GM12892 (cell line): Measurements from ENCODE around the gene ABCC1.
"Not testable (repeated sequence)": the region's sequence is repeated elsewhere in the genome, so short reads cannot be mapped to it uniquely, and the experiment has no call there.

ENCODE experiments used
- DNase-seq: peaks from one replicate; pipeline ENCODE4 v3.0.0; 2011; ENCODE audit not compliant: insufficient read length
- FAIRE-seq: peaks from 2 replicates; lab custom pipeline; 2011; peaks lifted over from hg19 to GRCh38; lab: Jason Lieb, UNC
- POLR2A ChIP-seq: IDR thresholded peaks from 2 replicates; pipeline ENCODE4 v1.6.1; 2011; ENCODE audit warnings: low read depth, low read length, control low read depth
- POLR2AphosphoS5 ChIP-seq: IDR thresholded peaks from 2 replicates; pipeline ENCODE4 v1.6.1; 2011; ENCODE audit warnings: low read depth, low read length, control low read depth
- TAF1 ChIP-seq: IDR thresholded peaks from 2 replicates; pipeline ENCODE4 v1.6.1; 2011; ENCODE audit warnings: low read depth, mild to moderate bottlenecking, control low read depth, low read length, borderline replicate concordance

Gene ABCC1

DNA sequence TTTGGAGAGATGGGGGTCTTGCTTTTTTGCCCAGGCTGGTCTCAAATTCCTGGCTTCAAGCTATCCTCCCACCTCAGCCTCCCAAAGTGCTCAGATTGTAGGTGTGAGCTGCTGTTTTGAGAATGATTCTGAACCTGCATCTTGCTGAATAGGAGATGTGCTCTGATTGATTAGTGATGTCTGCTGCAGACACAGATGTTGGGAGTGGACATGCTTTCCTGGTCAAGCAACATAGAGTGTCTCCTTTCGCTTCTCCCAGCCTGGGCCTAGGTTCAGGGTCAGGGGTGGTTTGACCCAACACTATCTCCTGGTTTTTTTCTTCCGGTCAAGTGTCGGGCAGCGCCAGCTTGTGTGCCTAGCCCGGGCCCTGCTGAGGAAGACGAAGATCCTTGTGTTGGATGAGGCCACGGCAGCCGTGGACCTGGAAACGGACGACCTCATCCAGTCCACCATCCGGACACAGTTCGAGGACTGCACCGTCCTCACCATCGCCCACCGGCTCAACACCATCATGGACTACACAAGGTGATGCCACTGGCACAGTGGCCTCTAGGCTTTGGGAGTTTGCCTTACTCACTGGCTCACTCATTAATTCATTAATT lies 188.7 kb downstream of the ABCC1 start:
- DNase-seq (no peak), FAIRE-seq (no peak)
- no peak for TF ChIP-seq TAF1
- TF ChIP-seq POLR2AphosphoS5 = no peak
- no peak for TF ChIP-seq POLR2A

DNA sequence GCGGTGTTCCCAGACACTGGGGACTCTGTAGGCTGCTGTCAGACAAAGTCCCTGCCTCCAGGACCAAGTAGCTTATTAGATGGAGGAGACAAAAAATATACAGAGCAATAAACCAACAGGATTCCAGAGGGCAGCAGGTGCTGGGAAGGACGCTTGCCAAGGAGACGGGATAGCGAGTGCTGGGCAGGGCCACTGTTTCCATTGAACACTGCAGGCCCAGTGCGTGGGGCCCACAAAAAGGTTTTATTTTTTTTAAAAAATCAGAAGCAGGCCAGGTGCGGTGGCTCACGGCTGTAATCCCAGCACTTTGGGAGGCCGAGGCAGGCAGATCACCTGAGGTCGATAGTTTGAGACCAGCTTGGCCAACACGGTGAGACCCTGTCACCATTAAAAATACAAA lies 189.6 kb downstream of the ABCC1 start:
- TF ChIP-seq TAF1 = no peak
- TF ChIP-seq POLR2AphosphoS5 = no peak
- TF ChIP-seq POLR2A = no peak
- FAIRE-seq (no peak), DNase-seq (no peak)

GRCh38 chr16:16139806-16140205 lies 190.4 kb downstream of the ABCC1 start:
- FAIRE-seq = no peak
- no peak for DNase-seq
- TF ChIP-seq POLR2AphosphoS5 (no peak), POLR2A (no peak), TAF1 (no peak)

GRCh38 chr16:16140537-16140936 lies 191.1 kb downstream of the ABCC1 start:
- TF ChIP-seq TAF1 (no peak), POLR2A (no peak), POLR2AphosphoS5 (no peak)
- FAIRE-seq (no peak), DNase-seq (no peak)

- no peak for DNase-seq
- TF ChIP-seq TAF1 = no peak
- no peak for FAIRE-seq
These were observed 191.7 kb downstream of the ABCC1 start for GRCh38 chr16:16141141-16141540.

- no peak for TF ChIP-seq TAF1
- no peak for TF ChIP-seq POLR2AphosphoS5
- no peak for TF ChIP-seq POLR2A
- no peak for FAIRE-seq
- no peak for DNase-seq
These were observed 192.5 kb downstream of the ABCC1 start for GRCh38 chr16:16141784-16142396.

DNA sequence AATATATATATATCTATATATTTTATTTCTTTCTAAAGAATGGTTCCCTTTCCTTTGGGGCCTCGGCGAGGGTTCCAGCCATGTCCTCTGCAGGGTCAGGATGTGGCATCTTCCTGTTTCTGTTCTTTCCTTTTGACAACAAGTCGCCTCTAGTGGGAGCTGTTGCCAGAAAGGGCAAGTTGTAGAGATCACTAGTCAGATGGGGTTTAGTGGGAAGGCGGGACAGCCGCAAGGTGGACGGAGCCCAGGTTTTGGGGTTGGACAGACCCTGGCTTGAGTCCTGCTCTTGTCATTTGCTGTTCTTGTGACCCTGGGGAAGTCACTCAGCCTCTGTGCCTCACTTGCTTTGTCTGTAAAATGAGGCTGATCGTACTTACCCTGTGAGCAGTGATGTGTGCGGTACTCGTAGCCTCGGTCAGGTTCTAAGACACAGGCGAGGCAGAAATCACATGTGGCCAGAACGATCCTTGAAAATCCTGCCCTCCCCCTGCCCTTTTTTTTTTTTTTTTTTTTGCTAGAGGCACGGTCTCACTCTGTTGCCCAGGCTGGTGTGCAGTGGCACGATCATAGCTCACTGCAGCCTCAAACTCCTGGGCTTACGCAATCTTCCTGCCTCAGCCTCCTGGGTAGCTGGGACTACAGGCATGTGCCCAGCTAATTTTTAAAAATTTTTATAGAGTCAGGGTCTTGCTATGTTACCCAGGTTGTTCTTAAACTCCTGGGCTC lies 193.8 kb downstream of the ABCC1 start:
- no peak for FAIRE-seq
- no peak for TF ChIP-seq POLR2A
- no peak for DNase-seq

DNA sequence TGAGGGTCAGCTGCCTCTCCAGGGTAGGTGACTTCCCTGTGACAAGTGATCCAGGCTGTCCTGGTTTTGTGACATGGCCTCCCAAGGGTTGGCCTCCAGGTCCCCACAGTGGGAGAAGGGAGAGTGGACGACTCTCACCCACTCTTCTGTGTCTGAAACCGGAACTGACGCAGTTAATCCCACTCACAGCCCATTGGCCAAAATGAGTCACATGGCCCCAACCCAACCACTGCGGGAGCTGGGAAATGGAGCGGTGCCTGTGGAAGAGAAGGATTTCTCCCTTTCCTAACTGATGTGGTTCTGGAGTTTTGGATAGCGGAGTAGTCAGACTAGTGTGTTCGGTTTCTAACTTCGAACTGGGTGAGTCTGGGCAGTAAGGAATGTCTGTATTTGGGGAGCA lies 194.5 kb downstream of the ABCC1 start:
- no peak for FAIRE-seq
- TF ChIP-seq POLR2A (no peak), TAF1 (no peak), POLR2AphosphoS5 (no peak)
- no peak for DNase-seq

DNA sequence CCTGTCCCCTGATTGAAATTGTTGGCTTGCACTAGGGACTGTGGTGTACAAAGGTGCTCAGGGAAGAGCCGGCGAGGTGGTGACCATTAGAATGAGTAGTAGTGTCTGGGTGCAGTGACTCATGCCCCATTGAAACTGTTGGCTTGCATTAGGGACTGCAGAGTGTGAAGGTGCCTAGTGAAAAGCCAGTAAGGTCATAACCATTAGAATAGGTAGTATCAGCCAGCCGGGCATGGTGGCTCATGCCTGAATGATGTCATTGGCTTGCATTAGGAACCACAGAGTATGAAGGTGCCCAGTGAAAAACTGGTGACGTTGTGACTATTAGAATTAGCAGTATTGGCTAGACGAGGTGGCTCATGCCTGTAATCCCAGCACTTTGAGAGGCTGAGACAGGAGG lies 195.0 kb downstream of the ABCC1 start:
- TF ChIP-seq TAF1 (no peak), POLR2AphosphoS5 (no peak), POLR2A (no peak)
- FAIRE-seq (no peak), DNase-seq (no peak)

DNA sequence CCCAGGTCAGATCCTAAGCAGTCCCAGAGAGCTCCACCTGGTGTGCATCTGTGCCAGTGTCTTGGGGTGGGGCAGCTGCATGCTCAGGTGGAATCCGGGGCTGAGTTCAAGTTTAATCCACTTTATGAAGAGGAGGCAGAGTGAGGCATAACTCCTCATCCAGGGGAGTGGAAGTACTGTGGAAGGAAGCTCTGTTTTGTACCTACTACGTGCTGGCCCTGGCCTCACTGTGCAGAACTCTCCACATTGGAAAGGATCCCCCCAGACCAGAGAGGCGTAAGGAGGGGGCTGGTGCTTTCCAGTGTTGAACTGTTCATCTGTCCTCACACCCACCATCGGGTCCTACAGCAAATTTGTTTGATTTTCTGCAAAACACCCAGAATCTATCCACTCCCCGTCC lies 195.9 kb downstream of the ABCC1 start:
- no peak for TF ChIP-seq POLR2A
- no peak for TF ChIP-seq POLR2AphosphoS5
- TF ChIP-seq TAF1 = no peak
- no peak for DNase-seq
- no peak for FAIRE-seq

DNA sequence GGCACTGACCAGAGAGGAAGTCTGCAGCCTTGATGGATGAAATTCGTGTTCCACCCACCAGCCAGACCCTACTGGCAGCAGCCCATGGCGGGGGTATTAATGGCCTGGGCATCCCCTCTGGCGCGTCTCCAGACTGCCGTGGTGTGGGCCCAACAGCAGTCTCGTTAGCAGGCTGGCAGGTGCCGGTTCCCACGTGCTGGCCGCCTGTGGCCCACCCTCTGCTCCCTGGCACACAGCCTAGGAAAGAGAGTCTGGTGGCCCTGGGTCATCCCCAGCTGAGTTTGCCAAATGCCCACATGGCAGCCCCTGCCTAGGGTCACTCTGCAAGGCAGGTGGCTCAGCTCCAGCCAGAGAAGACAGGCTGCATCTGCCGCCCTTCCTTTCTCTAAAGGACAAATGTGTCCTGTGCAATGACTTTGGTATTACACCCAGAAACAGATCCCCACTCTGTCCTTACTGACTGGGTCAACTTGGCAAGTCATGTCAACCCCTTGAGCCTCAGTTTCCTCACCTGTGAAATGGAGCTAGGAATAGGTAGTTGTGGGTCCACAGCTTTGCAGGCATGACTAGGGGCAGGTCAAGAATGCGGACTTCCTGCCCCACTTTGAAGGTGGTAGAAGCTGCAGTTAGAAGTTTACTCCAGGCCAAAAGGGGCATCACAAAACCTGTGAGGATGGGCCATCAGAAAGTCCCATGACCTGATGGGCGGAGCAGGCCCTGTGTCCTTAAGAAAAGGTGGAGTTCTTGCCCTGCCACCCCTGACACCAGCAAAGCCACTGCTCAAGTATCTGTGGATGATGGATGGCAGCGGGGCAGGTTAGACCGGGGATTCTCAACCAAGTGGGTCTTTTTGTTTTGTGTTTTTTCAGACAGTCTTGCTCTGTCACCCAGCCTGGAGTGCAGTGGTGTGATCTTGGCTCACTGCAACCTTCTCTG lies 197.2 kb downstream of the ABCC1 start:
- no peak for FAIRE-seq
- DNase-seq = no peak
- no peak for TF ChIP-seq POLR2AphosphoS5
- TF ChIP-seq POLR2A = no peak
- TF ChIP-seq TAF1 = no peak

- TF ChIP-seq POLR2A (no peak), TAF1 (no peak), POLR2AphosphoS5 (no peak)
- FAIRE-seq = no peak
These were observed 198.0 kb downstream of the ABCC1 start for GRCh38 chr16:16147316-16147999.

DNA sequence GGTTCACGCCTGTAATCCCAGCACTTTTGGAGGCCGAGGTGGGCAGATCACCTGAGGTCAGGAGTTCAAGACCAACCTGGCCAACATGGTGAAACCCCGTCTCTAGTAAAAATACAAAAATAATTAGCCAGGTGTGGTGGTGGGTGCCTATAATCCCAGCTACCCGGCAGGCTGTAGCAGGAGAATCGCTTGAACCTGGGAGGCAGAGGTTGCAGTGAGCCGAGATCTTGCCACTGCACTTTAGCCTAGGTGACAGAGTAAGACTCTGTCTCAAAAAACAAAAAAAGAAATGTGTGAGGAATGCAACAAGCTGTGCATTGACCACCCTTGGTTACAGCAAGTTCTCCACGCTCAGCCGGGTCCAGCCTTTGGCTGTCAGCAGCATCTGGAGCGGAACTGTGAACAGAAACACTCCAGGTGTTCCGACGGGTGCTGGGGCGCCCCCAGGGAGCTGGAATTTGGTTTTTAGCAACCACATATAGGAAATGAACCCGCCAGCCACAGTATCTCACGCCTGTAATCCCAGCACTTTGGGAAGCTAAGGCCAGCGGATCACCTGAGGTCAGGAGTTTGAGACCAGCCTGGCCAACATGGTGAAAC lies 198.7 kb downstream of the ABCC1 start:
- FAIRE-seq, DNase-seq: not testable (repeated sequence)

More at GRCh38 chr16:16147316-16147999, 198.0 kb downstream of the ABCC1 start:
- no peak for DNase-seq
